H1 (cell line): ENCODE results near the gene SBSN. TPM values are rescaled to one million over a fixed set of nuclear protein-coding genes. Genes with fewer than 3 reads are reported as not detected.

Experiments used
- CTCF ChIA-PET: fragments of 300-600 bp; sonication (Branson Sonifier 250); formaldehyde crosslinking; loops from one replicate; lab custom pipeline; 2021; ENCODE audit not compliant: partially characterized antibody; lab: Charles Lee
- POLR2A ChIA-PET: fragments of 300-600 bp; sonication (Branson Sonifier 250); formaldehyde crosslinking; loops from one replicate; lab custom pipeline; 2021; ENCODE audit warnings: inconsistent platforms; ENCODE audit not compliant: partially characterized antibody; lab: Charles Lee
- DNase-seq, 2 experiments: peaks; one replicate each; pipeline versions ENCODE4 v3.0.0 to v3.0.0-alpha.2; 2010 to 2022; ENCODE audit warnings: low spot score in 2 of 2, low read depth in 1 of 2, mixed read lengths in 1 of 2
- FAIRE-seq: peaks from 2 replicates; lab custom pipeline; 2011; peaks lifted over from hg19 to GRCh38; lab: Jason Lieb, UNC
- H2AFZ ChIP-seq: 2 replicates; pipeline ENCODE4 v1.8.1; 2012; ENCODE audit warnings: low read length, inconsistent platforms
- H2AK5ac ChIP-seq: 2 replicates; pipeline ENCODE4 v1.6.1; 2013; ENCODE audit warnings: low read depth, low read length
- H2BK120ac ChIP-seq: replicated peaks from 2 replicates; pipeline ENCODE3; 2013; ENCODE audit warnings: low read depth, low read length, inconsistent platforms
- H2BK12ac ChIP-seq: 2 replicates; pipeline ENCODE4 v1.6.1; 2013; ENCODE audit warnings: low read depth, low read length
- H2BK15ac ChIP-seq: 2 replicates; pipeline ENCODE4 v1.6.1; 2013; ENCODE audit warnings: low read length
- H2BK20ac ChIP-seq: 2 replicates; pipeline ENCODE4 v1.6.1; 2013; ENCODE audit warnings: low read length
- H2BK5ac ChIP-seq: 2 replicates; pipeline ENCODE4 v1.6.1; 2013; ENCODE audit warnings: low read depth, low read length
- H3K14ac ChIP-seq: 2 replicates; pipeline ENCODE4 v1.6.1; 2013; ENCODE audit warnings: inconsistent platforms; ENCODE audit not compliant: insufficient read length
- H3K18ac ChIP-seq: 2 replicates; pipeline ENCODE4 v1.6.1; 2013; ENCODE audit warnings: low read length; ENCODE audit errors: extremely low read depth
- H3K23ac ChIP-seq: 2 replicates; pipeline ENCODE4 v1.6.1; 2013; ENCODE audit warnings: inconsistent platforms; ENCODE audit not compliant: insufficient read length
- H3K23me2 ChIP-seq: 2 replicates; pipeline ENCODE4 v1.6.1; 2013; ENCODE audit warnings: low read depth, low read length
- H3K27ac ChIP-seq: 2 replicates; pipeline ENCODE4 v1.6.1; 2011; ENCODE audit warnings: low read depth, low read length, inconsistent platforms
- H3K27me3 ChIP-seq, 4 experiments: replicated peaks in 1 of 4; 1 replicate in 1 of 4; 2 replicates in 3 of 4; pipeline versions ENCODE4 v1.6.1 to v1.8.1; 2011 to 2013; ENCODE audit warnings: low read length in 3 of 4, mild to moderate bottlenecking in 3 of 4, inconsistent platforms in 2 of 4, mixed read lengths in 2 of 4, moderate library complexity in 1 of 4; ENCODE audit not compliant: control insufficient read depth in 3 of 4, insufficient read depth in 3 of 4; ENCODE audit errors: extremely low read depth in 1 of 4
- H3K36me3 ChIP-seq, 4 experiments: 2 replicates each; pipeline versions ENCODE4 v1.6.1 to v1.8.1; 2011 to 2013; ENCODE audit warnings: mild to moderate bottlenecking in 4 of 4, low read length in 3 of 4, moderate library complexity in 2 of 4, control low read depth in 1 of 4, inconsistent platforms in 1 of 4; ENCODE audit not compliant: insufficient read depth in 4 of 4, control insufficient read depth in 2 of 4
- H3K4ac ChIP-seq: replicated peaks from 2 replicates; pipeline ENCODE3; 2013; ENCODE audit warnings: low read length, low read depth, mixed read lengths, inconsistent platforms; ENCODE audit not compliant: insufficient read length
- H3K4me1 ChIP-seq, 4 experiments: replicated peaks in 1 of 4; 1 replicate in 1 of 4; 2 replicates in 3 of 4; pipeline versions ENCODE4 v1.6.1 to v1.8.1; 2011 to 2013; ENCODE audit warnings: low read length in 3 of 4, inconsistent platforms in 2 of 4, mixed read lengths in 1 of 4; ENCODE audit not compliant: insufficient read depth in 4 of 4, control insufficient read depth in 3 of 4
- H3K4me2 ChIP-seq, 2 experiments: 2 replicates each; pipeline versions ENCODE4 v1.6.1 to v1.8.1; 2011 to 2013; ENCODE audit warnings: low read depth in 2 of 2, low read length in 2 of 2, control low read depth in 1 of 2, inconsistent platforms in 1 of 2, mild to moderate bottlenecking in 1 of 2; ENCODE audit not compliant: insufficient read depth in 1 of 2
- H3K4me3 ChIP-seq, 4 experiments: fragments of 200-600, 300-600 bp in 1 of 4; sonication (generic), shearing (Covaris generic), sonication (Bioruptor Twin) in 1 of 4; 2 replicates each; pipeline versions ENCODE4 v1.5.1 to v1.8.1; 2011 to 2016; ENCODE audit warnings: low read length in 4 of 4, low read depth in 3 of 4, control low read depth in 2 of 4, inconsistent platforms in 2 of 4, mild to moderate bottlenecking in 2 of 4, mixed read lengths in 1 of 4, moderate library complexity in 1 of 4; ENCODE audit not compliant: insufficient read depth in 2 of 4; ENCODE audit errors: extremely low read depth in 1 of 4
- H3K56ac ChIP-seq: replicated peaks from 2 replicates; pipeline ENCODE3; 2013; ENCODE audit warnings: low read depth, mild to moderate bottlenecking, mixed read lengths, low read length, inconsistent platforms; ENCODE audit not compliant: insufficient read length
- H3K79me1 ChIP-seq: 2 replicates; pipeline ENCODE4 v1.6.1; 2013; ENCODE audit warnings: low read depth, low read length, control low read depth
- H3K79me2 ChIP-seq, 2 experiments: 2 replicates each; pipeline versions ENCODE4 v1.6.1 to v1.8.1; 2012 to 2013; ENCODE audit warnings: low read length in 2 of 2, mild to moderate bottlenecking in 2 of 2, inconsistent platforms in 1 of 2; ENCODE audit not compliant: insufficient read depth in 2 of 2, control insufficient read depth in 1 of 2
- H3K9ac ChIP-seq, 4 experiments: replicated peaks in 1 of 4; 1 replicate in 1 of 4; 2 replicates in 3 of 4; pipeline versions ENCODE4 v1.6.1 to v1.8.1; 2011 to 2013; ENCODE audit warnings: low read depth in 3 of 4, low read length in 3 of 4, control low read depth in 2 of 4, mild to moderate bottlenecking in 2 of 4, moderate library complexity in 2 of 4, inconsistent platforms in 1 of 4; ENCODE audit errors: extremely low read depth in 1 of 4
- H3K9me3 ChIP-seq, 2 experiments: 2 replicates each; pipeline versions ENCODE4 v1.6.1 to v1.8.1; 2012 to 2013; ENCODE audit warnings: mild to moderate bottlenecking in 2 of 2, moderate library complexity in 2 of 2, control low read depth in 1 of 2, inconsistent platforms in 1 of 2, low read depth in 1 of 2, low read length in 1 of 2, mixed read lengths in 1 of 2; ENCODE audit not compliant: insufficient read depth in 2 of 2
- H4K20me1 ChIP-seq, 2 experiments: replicated peaks in 1 of 2; 2 replicates each; pipeline versions ENCODE3 to v1.8.1; 2011 to 2013; ENCODE audit warnings: inconsistent platforms in 2 of 2, low read length in 2 of 2, mild to moderate bottlenecking in 1 of 2; ENCODE audit not compliant: insufficient read depth in 2 of 2, control insufficient read depth in 1 of 2
- H4K5ac ChIP-seq: 2 replicates; pipeline ENCODE4 v1.6.1; 2013; ENCODE audit warnings: low read length, low read depth, mixed read lengths, inconsistent platforms; ENCODE audit not compliant: insufficient read length
- H4K8ac ChIP-seq: 2 replicates; pipeline ENCODE4 v1.8.0; 2013; ENCODE audit warnings: mild to moderate bottlenecking, moderate library complexity, low read length, inconsistent platforms; ENCODE audit not compliant: insufficient read depth; ENCODE audit errors: extremely low read depth
- H4K91ac ChIP-seq: replicated peaks from 2 replicates; pipeline ENCODE3; 2013; ENCODE audit warnings: low read length, mixed read lengths, inconsistent platforms; ENCODE audit not compliant: insufficient read length
- CHD2 ChIP-seq: IDR thresholded peaks from 2 replicates; pipeline ENCODE4 v1.6.1; 2012; ENCODE audit warnings: low read length, improper control_type of control experiment
- KDM5A ChIP-seq: fragments of 200-600 bp; IDR thresholded peaks from 2 replicates; pipeline ENCODE4 v1.7.1; 2012; ENCODE audit warnings: mild to moderate bottlenecking, low read length, inconsistent platforms, mixed read lengths
- NANOG ChIP-seq: IDR thresholded peaks from 2 replicates; pipeline ENCODE4 v1.6.1; 2011; ENCODE audit warnings: low read length, low read depth, mild to moderate bottlenecking, inconsistent platforms; ENCODE audit not compliant: insufficient read depth, poor library complexity, severe bottlenecking
- PHF8 ChIP-seq: fragments of 200-600 bp; sonication (generic); conservative IDR thresholded peaks from 2 replicates; pipeline ENCODE4 v1.7.1; 2012; ENCODE audit warnings: low read depth, mild to moderate bottlenecking, inconsistent platforms, low read length, moderate library complexity
- RAD21 ChIP-seq, 2 experiments: IDR thresholded peaks in 1 of 2; conservative IDR thresholded peaks in 1 of 2; 2 replicates each; pipeline ENCODE4 v1.6.1; 2011; ENCODE audit warnings: low read depth in 2 of 2, low read length in 2 of 2, improper control_type of control experiment in 1 of 2, inconsistent platforms in 1 of 2, mild to moderate bottlenecking in 1 of 2, moderate library complexity in 1 of 2
- RBBP5 ChIP-seq: IDR thresholded peaks from 2 replicates; pipeline ENCODE4 v1.7.1; 2012; ENCODE audit warnings: low read depth, mild to moderate bottlenecking, inconsistent platforms, low read length, moderate library complexity, borderline replicate concordance
- ZNF274 ChIP-seq: IDR thresholded peaks from 2 replicates; pipeline ENCODE4 v1.7.0; 2012; ENCODE audit warnings: low read length, borderline replicate concordance; ENCODE audit errors: extremely low read depth
- WGBS, 2 experiments: shearing (Covaris generic) in 1 of 2; methylation state at CpG; one replicate each; pipeline versions ENCODE4 v1.1.6 to v1.1.7; 2013 to 2015; ENCODE audit warnings: low lambda C conversion rate in 2 of 2, mixed read lengths in 2 of 2, inconsistent platforms in 1 of 2, low coverage in 1 of 2, missing lambda C conversion rate in 1 of 2; ENCODE audit not compliant: insufficient replicate concordance in 2 of 2, insufficient coverage in 1 of 2, insufficient read length in 1 of 2; ENCODE audit errors: extremely low coverage in 1 of 2, missing lambda C conversion rate in 1 of 2; 5-methylcytosine and 5-hydroxymethylcytosine counted together
- polyA plus RNA-seq, 7 experiments: library from polyadenylated mRNA; depleted of rRNA in 3 of 7; stranded (reverse) in 5 of 7; unstranded in 2 of 7; fragments of >200 nt in 5 of 7; fragments of 200-250 nt in 2 of 7; gene quantifications; 1 replicate in 5 of 7; 2 replicates in 1 of 7; 4 replicates in 1 of 7; pipeline versions ENCODE4 v1.2.1 to v1.2.3, GENCODE V29; 2011 to 2013; ENCODE audit warnings: missing spikeins in 2 of 7, mixed read lengths in 2 of 7
- total RNA-seq: library from RNA; stranded (reverse); fragmentation: NEBNext Ultra II Directional; extraction: Animal tissue kit (Norgen Biotek cat#: 25700); gene quantifications from 2 replicates; pipeline ENCODE4 v1.2.1, GENCODE V29; 2021
- TF ChIP-seq, protein P1 (sequence below): IDR thresholded peaks from 2 replicates; pipeline ENCODE4 v1.6.1; 2012; ENCODE audit warnings: low read length, inconsistent platforms
- TF ChIP-seq, protein P2 (sequence below): IDR thresholded peaks from 2 replicates; pipeline ENCODE4 v1.6.1; 2012; ENCODE audit warnings: inconsistent platforms

SBSN gene
- total and polyA plus RNA-seq, 2 of the 8 experiments (the other 6 are each of a cell fraction or from before 2014, with no cell fraction given): not detected

DNA sequence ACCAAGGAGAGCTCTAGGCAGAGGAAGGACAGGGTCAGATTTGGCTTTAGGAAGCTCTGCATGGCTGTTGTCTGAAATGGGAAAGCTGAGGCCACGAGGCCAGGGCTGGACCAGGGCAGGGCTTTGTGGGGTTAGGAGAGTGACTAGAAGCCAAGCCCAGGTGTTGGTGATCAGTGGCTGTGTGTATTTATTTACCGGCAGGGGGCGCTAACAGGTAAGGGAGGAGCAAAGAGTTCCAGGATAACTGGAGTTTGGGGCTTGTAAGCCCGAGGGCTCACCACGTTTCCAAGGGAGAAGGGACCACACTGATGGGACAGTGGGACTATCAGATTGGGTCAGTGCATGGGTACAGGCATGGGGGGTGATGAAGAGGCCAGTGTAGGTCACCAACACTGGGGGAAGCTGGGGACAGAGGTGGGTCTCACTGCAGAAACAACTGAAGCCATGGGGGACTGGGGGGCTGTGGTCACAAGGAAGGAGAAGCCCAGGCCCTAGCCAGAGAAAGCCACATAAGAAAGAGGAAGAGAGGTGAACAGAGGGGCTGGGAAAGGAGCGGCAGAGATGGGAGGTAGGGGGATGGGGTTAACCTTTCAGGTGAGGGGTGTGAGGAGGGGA, 21.2 kb upstream of the SBSN start:
- Histone ChIP-seq H2BK12ac (no peak overlapping the region), H3K27ac (no peak overlapping the region; the same call in 1 of the 2 replicates), H3K23ac (no peak overlapping the region), H4K5ac (no peak overlapping the region), H3K9me3 (no peaks in the 10 kb centered on the region), H3K36me3 (peaks cover 0 to 9% (median 5%) of the 10 kb centered on the region in 4 experiments; a peak in 3 of 8 replicates), H3K4me3 (no peak overlapping the region), H2AFZ (no peak overlapping the region), H4K91ac (no peak overlapping the region), H3K4ac (no peak overlapping the region), H3K79me2 (peaks cover 0 to 24% of the 10 kb centered on the region in 2 experiments; a peak in 2 of 4 replicates), H3K18ac (no peak overlapping the region), H4K8ac (peak overlapping the region; percentile 38; the same call in 1 of the 2 replicates), H3K4me1 (peaks cover 0 to 11% (median 1%) of the 10 kb centered on the region in 4 experiments; a peak in 3 of 7 replicates), H3K14ac (no peak overlapping the region), H2BK120ac (no peak overlapping the region), H3K27me3 (no peaks in the 10 kb centered on the region; a peak in 1 of 7 replicates), H3K56ac (no peak overlapping the region), H2BK5ac (no peak overlapping the region), H2BK20ac (no peak overlapping the region), H3K9ac (peak overlapping the region in 1 of 4 experiments; percentile 10; a peak in 1 of 7 replicates), H3K4me2 (no peak overlapping the region), H3K23me2 (peaks cover 10% of the 10 kb centered on the region; the same call in 1 of the 2 replicates), H3K79me1 (peaks cover 15% of the 10 kb centered on the region; the same call in 1 of the 2 replicates), H2BK15ac (no peak overlapping the region), H2AK5ac (no peak overlapping the region), H4K20me1 (peaks cover 2 to 9% of the 10 kb centered on the region in 2 experiments)
- POLR2A ChIA-PET: interaction anchor here (1.2 to 3.8 kb wide), 7 partner anchors 11 to 44 kb away, joined by 3 to 19 read pairs (median 8); no protein-coding TSS in a partner anchor
- 27% methylated on average over 5 of the region's 6 CpGs; no CpG with 5 or more reads in 1 of the 2 experiments for WGBS, 2 experiments
- CTCF ChIA-PET: interaction anchor here (0.7 to 4.5 kb wide), 33 partner anchors 9 to 444 kb away, joined by 3 to 65 read pairs (median 4); partner anchors contain the start of genes ATP4A, DMKN and HAUS5
- FAIRE-seq (peak; percentile 65), DNase-seq (peak in 1 of 2 experiments; percentile 75)
- no peak for TF ChIP-seq PHF8
- no peak for TF ChIP-seq RBBP5
- TF ChIP-seq KDM5A: no peak
- TF ChIP-seq, protein P1, sequence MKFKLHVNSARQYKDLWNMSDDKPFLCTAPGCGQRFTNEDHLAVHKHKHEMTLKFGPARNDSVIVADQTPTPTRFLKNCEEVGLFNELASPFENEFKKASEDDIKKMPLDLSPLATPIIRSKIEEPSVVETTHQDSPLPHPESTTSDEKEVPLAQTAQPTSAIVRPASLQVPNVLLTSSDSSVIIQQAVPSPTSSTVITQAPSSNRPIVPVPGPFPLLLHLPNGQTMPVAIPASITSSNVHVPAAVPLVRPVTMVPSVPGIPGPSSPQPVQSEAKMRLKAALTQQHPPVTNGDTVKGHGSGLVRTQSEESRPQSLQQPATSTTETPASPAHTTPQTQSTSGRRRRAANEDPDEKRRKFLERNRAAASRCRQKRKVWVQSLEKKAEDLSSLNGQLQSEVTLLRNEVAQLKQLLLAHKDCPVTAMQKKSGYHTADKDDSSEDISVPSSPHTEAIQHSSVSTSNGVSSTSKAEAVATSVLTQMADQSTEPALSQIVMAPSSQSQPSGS: no peak
- TF ChIP-seq, protein P2, sequence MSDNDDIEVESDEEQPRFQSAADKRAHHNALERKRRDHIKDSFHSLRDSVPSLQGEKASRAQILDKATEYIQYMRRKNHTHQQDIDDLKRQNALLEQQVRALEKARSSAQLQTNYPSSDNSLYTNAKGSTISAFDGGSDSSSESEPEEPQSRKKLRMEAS: peak; percentile 34; the same call in 1 of the 2 replicates
- TF ChIP-seq RAD21 (IDR thresholded peaks at IDR 0.05 in 1 of 2, conservative IDR thresholded peaks at IDR 0.05 in 1 of 2; ENCODE audit: low read depth in 2 of 2, low read length in 2 of 2): peak; percentile 75 to 82
- TF ChIP-seq CHD2: no peak
- TF ChIP-seq ZNF274: no peak
- no peak for TF ChIP-seq NANOG
